AG04449 (cell line): ENCODE measurements around the gene OS9.

ENCODE experiments used
- CTCF ChIA-PET: fragments of 350-600 bp; formaldehyde crosslinking; extraction: SDS; loops from one replicate; lab custom pipeline; 2021; ENCODE audit warnings: antibody characterized with exemption; lab: Yijun Ruan, JAX
- POLR2A ChIA-PET: fragments of 400-600, 350-600 bp; formaldehyde crosslinking; extraction: SDS; loops from one replicate; lab custom pipeline; 2020; ENCODE audit warnings: antibody characterized with exemption, inconsistent platforms; lab: Yijun Ruan, JAX
- DNase-seq: peaks from one replicate; pipeline ENCODE4 v3.0.0-alpha.2; 2010; ENCODE audit warnings: low read depth, low spot score
- H3K4me3 ChIP-seq: 2 replicates; pipeline ENCODE4 v1.5.1; 2011; ENCODE audit warnings: low read depth, mild to moderate bottlenecking, control low read depth, low read length
- TF ChIP-seq, protein P1 (sequence below): IDR thresholded peaks from one replicate; pipeline ENCODE4 v1.5.1; 2011; ENCODE audit warnings: mild to moderate bottlenecking, moderate library complexity, low read length, control low read depth, inconsistent platforms; ENCODE audit not compliant: insufficient read depth; ENCODE audit errors: missing control alignments

The OS9 gene

DNA sequence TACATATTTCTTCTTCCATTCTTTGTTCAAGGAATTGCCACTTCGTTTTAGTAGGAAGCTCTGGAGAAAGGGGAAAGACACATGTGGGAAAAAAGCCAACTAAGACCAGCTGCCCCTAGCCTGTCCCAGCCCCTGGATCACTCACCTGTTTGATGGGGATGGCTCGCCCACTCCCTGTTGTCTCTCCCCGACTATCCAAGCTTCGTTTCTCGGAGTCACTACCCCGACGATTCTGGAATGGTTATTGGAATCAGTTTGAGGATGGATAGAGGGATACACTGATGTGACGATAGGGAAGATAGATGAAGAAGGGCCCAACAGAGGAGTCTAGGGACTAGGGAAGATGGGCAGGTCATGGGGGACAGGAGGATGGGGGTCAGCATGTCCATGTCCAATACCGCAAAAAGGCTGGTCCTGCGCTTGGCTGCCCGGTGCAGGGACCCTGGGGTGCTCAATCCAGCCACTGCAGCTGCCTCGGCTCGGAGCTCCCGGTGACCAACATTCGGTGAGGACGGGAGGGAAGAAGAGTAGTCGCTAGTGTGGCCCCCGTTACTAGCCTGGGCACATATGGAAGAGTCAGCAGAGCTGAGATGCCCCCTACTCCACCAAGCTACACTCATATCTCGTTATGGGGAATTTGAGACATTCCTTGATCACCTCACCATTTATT, 37.6 kb downstream of the OS9 start:
- TF ChIP-seq, protein P1, sequence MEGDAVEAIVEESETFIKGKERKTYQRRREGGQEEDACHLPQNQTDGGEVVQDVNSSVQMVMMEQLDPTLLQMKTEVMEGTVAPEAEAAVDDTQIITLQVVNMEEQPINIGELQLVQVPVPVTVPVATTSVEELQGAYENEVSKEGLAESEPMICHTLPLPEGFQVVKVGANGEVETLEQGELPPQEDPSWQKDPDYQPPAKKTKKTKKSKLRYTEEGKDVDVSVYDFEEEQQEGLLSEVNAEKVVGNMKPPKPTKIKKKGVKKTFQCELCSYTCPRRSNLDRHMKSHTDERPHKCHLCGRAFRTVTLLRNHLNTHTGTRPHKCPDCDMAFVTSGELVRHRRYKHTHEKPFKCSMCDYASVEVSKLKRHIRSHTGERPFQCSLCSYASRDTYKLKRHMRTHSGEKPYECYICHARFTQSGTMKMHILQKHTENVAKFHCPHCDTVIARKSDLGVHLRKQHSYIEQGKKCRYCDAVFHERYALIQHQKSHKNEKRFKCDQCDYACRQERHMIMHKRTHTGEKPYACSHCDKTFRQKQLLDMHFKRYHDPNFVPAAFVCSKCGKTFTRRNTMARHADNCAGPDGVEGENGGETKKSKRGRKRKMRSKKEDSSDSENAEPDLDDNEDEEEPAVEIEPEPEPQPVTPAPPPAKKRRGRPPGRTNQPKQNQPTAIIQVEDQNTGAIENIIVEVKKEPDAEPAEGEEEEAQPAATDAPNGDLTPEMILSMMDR = no peak
- ChIA-PET POLR2A (no interaction called here), CTCF (interaction anchor here (2.5 kb wide), 1 partner anchor 148 kb away, joined by 8 read pairs; no protein-coding TSS in a partner anchor)
- no peak for DNase-seq
- no peak overlapping the region for H3K4me3 ChIP-seq

- CTCF ChIA-PET = interaction anchor here (2.5 to 4.3 kb wide), 2 partner anchors 39 to 149 kb away, joined by 8 to 17 read pairs; partner anchors contain the start of gene OS9
- no peak for DNase-seq
- no peak overlapping the region for H3K4me3 ChIP-seq
- POLR2A ChIA-PET = interaction anchor here (0.9 kb wide), 1 partner anchor 12 kb away, joined by 3 read pairs; no protein-coding TSS in a partner anchor
- TF ChIP-seq, protein P1 = no peak
Measured at GRCh38 chr12:57732270-57732669, 38.3 kb downstream of the OS9 start.

- TF ChIP-seq, protein P1 = no peak
- DNase-seq = no peak
- H3K4me3 ChIP-seq = no peak overlapping the region
- CTCF ChIA-PET = interaction anchor here (2.5 to 5.2 kb wide), 3 partner anchors 8 to 150 kb away, joined by 8 to 82 read pairs (median 17); partner anchors contain the start of gene OS9
- POLR2A ChIA-PET = interaction anchor here (0.9 kb wide), 2 partner anchors 10 to 13 kb away, joined by 3 read pairs; no protein-coding TSS in a partner anchor
Measured at GRCh38 chr12:57732726-57733593, 39.0 kb downstream of the OS9 start.

DNA sequence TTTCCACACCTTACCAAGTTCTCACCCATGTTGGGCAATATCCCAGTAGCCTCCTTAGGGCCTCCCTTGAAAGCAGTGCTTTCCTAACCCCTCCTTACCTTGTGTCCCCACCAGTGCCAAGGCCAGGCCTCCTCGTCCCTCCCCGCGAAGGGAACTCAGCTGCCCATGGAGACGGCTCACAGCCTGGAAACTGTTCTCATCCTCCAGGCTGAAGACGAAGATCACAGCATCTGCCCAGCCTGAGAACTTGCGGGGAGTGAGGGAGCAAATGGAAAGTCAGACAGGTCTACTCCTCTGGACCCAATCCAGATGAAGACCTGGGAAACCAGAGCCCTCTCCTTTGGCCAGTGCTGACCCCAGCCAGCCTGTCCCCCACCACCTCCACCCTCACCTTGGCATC, 40.0 kb downstream of the OS9 start:
- DNase-seq = no peak
- ChIA-PET POLR2A (no interaction called here), CTCF (interaction anchor here (1.1 to 5.2 kb wide), 5 partner anchors 9 to 495 kb away, joined by 3 to 82 read pairs (median 11); partner anchors contain the start of genes OS9 and TSPAN31)

GRCh38 chr12:57734591-57734990, 40.7 kb downstream of the OS9 start:
- TF ChIP-seq, protein P1 = no peak
- no peak for DNase-seq
- ChIA-PET CTCF (interaction anchor here (0.7 to 5.2 kb wide), 6 partner anchors 9 to 495 kb away, joined by 3 to 82 read pairs (median 7); partner anchors contain the start of genes OS9 and TSPAN31), POLR2A (interaction anchor here (1.0 kb wide), 1 partner anchor 9 kb away, joined by 3 read pairs; no protein-coding TSS in a partner anchor)
- no peak overlapping the region for H3K4me3 ChIP-seq

More for the DNA sequence above, 40.0 kb downstream of the OS9 start:
- TF ChIP-seq, protein P1 = no peak
- no peak overlapping the region for H3K4me3 ChIP-seq
